B cell (primary cell): ENCODE measurements around the gene CD36. TPM values are rescaled to one million over a fixed set of nuclear protein-coding genes. Genes with fewer than 3 reads are reported as not detected.

ENCODE experiments used
- ATAC-seq: fragments of 200-7000 bp; cut with Tn5 transposase; one replicate; pipeline ENCODE4 v1.10.0; 2021; ENCODE audit warnings: low read depth, mild to moderate bottlenecking, moderate number of reproducible peaks, moderate library complexity
- CTCF ChIA-PET: fragments of 350-600 bp; sonication (Branson Sonifier 250); formaldehyde crosslinking; loops from one replicate; lab custom pipeline; 2021; ENCODE audit warnings: antibody characterized with exemption, inconsistent platforms; lab: Charles Lee
- POLR2A ChIA-PET: fragments of 350-600 bp; sonication (Branson Sonifier 250); formaldehyde crosslinking; loops from one replicate; lab custom pipeline; 2021; ENCODE audit warnings: antibody characterized with exemption; lab: Charles Lee
- DNase-seq: peaks from one replicate; pipeline ENCODE4 v3.0.0; 2013
- H2AFZ ChIP-seq: 2 replicates; pipeline ENCODE4 v1.6.1; 2012; ENCODE audit warnings: mild to moderate bottlenecking, low read depth, low read length; ENCODE audit not compliant: insufficient read depth, poor library complexity, severe bottlenecking
- H3K27ac ChIP-seq, 2 donors: 1 replicate in 1 of 2; 2 replicates in 1 of 2; pipeline ENCODE4 v1.5.1; 2012 to 2013; ENCODE audit warnings: low read length in 2 of 2, mild to moderate bottlenecking in 2 of 2, moderate library complexity in 1 of 2
- H3K27me3 ChIP-seq, 4 experiments: fragments of 200-600 bp in 1 of 4; sonication (generic) in 1 of 4; replicated peaks in 1 of 4; 1 replicate in 2 of 4; 2 replicates in 2 of 4; pipeline versions ENCODE4 v1.6.1 to v1.7.0; 2013 to 2016; ENCODE audit warnings: low read length in 3 of 4, mild to moderate bottlenecking in 2 of 4, mixed read lengths in 1 of 4, moderate library complexity in 1 of 4; ENCODE audit not compliant: insufficient read depth in 4 of 4, control insufficient read depth in 3 of 4; ENCODE audit errors: control extremely low read depth in 1 of 4
- H3K36me3 ChIP-seq, 2 experiments: replicated peaks in 1 of 2; 1 replicate in 1 of 2; 2 replicates in 1 of 2; pipeline versions ENCODE4 v1.6.1 to v1.7.1; 2013; ENCODE audit warnings: low read length in 1 of 2; ENCODE audit not compliant: insufficient read depth in 2 of 2, control insufficient read depth in 1 of 2; ENCODE audit errors: control extremely low read depth in 1 of 2, extremely low read depth in 1 of 2
- H3K4me1 ChIP-seq, 2 donors: fragments of 200-600 bp in 1 of 2; sonication (generic) in 1 of 2; 1 replicate in 1 of 2; 2 replicates in 1 of 2; pipeline versions ENCODE4 v1.5.1 to v1.6.1; 2013 to 2017; ENCODE audit warnings: low read length in 2 of 2; ENCODE audit not compliant: control insufficient read depth in 2 of 2, insufficient read depth in 2 of 2
- H3K4me2 ChIP-seq: replicated peaks from 2 replicates; pipeline ENCODE3; 2012; ENCODE audit warnings: mild to moderate bottlenecking, low read depth, low read length; ENCODE audit not compliant: poor library complexity, severe bottlenecking
- H3K4me3 ChIP-seq, 5 experiments: fragments of 200-600 bp in 1 of 5; sonication (generic) in 1 of 5; 1 replicate in 3 of 5; 2 replicates in 2 of 5; pipeline versions ENCODE4 v1.5.1 to v1.7.0; 2011 to 2016; ENCODE audit warnings: low read length in 4 of 5, mild to moderate bottlenecking in 4 of 5, low read depth in 2 of 5, control low read depth in 1 of 5, moderate library complexity in 1 of 5; ENCODE audit not compliant: insufficient read depth in 1 of 5; ENCODE audit errors: control extremely low read depth in 1 of 5, extremely low read depth in 1 of 5
- H3K79me2 ChIP-seq: fragments of 200-600 bp; sonication (generic); one replicate; pipeline ENCODE4 v1.6.0; 2016; ENCODE audit warnings: low read length; ENCODE audit not compliant: control insufficient read depth, insufficient read depth
- H3K9ac ChIP-seq: fragments of 200-600 bp; sonication (generic); 2 replicates; pipeline ENCODE4 v1.6.1; 2017; ENCODE audit warnings: mild to moderate bottlenecking, low read length, moderate library complexity
- H3K9me3 ChIP-seq, 3 donors: one replicate each; pipeline versions ENCODE4 v1.6.1 to v1.7.1; 2013; ENCODE audit warnings: low read length in 2 of 3; ENCODE audit not compliant: control insufficient read depth in 2 of 3, insufficient read depth in 1 of 3; ENCODE audit errors: control extremely low read depth in 1 of 3
- H4K20me1 ChIP-seq: 2 replicates; pipeline ENCODE4 v1.6.0; 2012; ENCODE audit warnings: mild to moderate bottlenecking, low read length; ENCODE audit not compliant: insufficient read depth, control insufficient read depth, poor library complexity, severe bottlenecking
- H3K27ac Mint-ChIP-seq: one replicate; pipeline ENCODE4 v1.8.0; 2021; ENCODE audit warnings: mixed read lengths
- H3K27me3 Mint-ChIP-seq: one replicate; pipeline ENCODE4 v1.8.0; 2021; ENCODE audit warnings: mixed read lengths
- H3K4me1 Mint-ChIP-seq: one replicate; pipeline ENCODE4 v1.8.0; 2021; ENCODE audit warnings: mixed read lengths
- H3K4me3 Mint-ChIP-seq: one replicate; pipeline ENCODE4 v1.8.0; 2021; ENCODE audit warnings: mixed read lengths
- H3K9me3 Mint-ChIP-seq: one replicate; pipeline ENCODE4 v1.8.0; 2022; ENCODE audit warnings: mixed read lengths; ENCODE audit not compliant: insufficient read depth
- EZH2 ChIP-seq: IDR thresholded peaks from 2 replicates; pipeline ENCODE4 v1.6.1; 2012; ENCODE audit warnings: borderline replicate concordance, low read depth, mild to moderate bottlenecking, moderate library complexity, low read length; ENCODE audit not compliant: insufficient read depth, poor library complexity, severe bottlenecking
- WGBS: methylation state at CpG from one replicate; pipeline ENCODE4 v1.1.5; 2013; ENCODE audit warnings: missing lambda C conversion rate; ENCODE audit not compliant: insufficient coverage; 5-methylcytosine and 5-hydroxymethylcytosine counted together
- intact Hi-C: fragments of 100-400 bp; cut with micrococcal nuclease; formaldehyde crosslinking; loops from one replicate; pipeline ENCODE4 v1.10.0; 2022
- polyA plus RNA-seq: library from polyadenylated mRNA; depleted of rRNA; stranded (reverse); fragments of >200 nt; gene quantifications from 2 replicates; pipeline ENCODE4 v1.2.3, GENCODE V29; 2012
- total RNA-seq, 2 donors: library from RNA; stranded (reverse); fragments of 120-200 nt in 1 of 2; gene quantifications; 1 replicate in 1 of 2; 2 replicates in 1 of 2; pipeline versions ENCODE4 v1.2.3 to v1.2.4, GENCODE V29; 2013 to 2022
- TF ChIP-seq, protein P1 (sequence below): fragments of 200-600 bp; IDR thresholded peaks from one replicate; pipeline ENCODE4 v1.8.0; 2022; ENCODE audit warnings: antibody characterized with exemption, mild to moderate bottlenecking

The CD36 gene
- total and polyA plus RNA-seq, 2 donors (not counting 1 experiment from before 2014, with no cell fraction given) = 0.37 to 2.3 TPM

DNA sequence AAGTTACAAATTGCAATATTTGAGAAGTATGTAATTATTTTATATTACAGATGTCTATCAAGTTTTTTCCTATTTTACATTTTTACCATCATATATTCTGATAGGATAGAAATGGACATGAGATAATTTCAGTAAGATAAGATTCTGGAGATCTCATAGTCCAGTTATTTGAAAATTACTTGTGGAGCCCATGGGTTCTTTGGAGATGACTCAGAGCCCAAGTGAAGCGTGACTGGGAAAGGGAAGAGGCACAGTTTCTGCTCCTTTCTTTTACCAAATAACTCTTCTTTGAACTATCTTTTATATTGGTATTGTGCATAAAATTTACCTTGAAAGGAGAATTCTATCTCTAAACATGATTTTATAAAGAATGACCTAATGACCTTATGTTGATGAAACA is 2.4 kb downstream of the CD36 start:
- intact Hi-C loops = no loop called here
- no peaks in the 10 kb centered on the region for H3K79me2 ChIP-seq
- no peaks in the 10 kb centered on the region for H3K9me3 ChIP-seq
- Mint-ChIP-seq H3K27me3 (no peaks in the 10 kb centered on the region), H3K4me1 (peaks cover 4% of the 10 kb centered on the region), H3K9me3 (no peaks in the 10 kb centered on the region), H3K27ac (no peak overlapping the region), H3K4me3 (no peak overlapping the region)
- no peak overlapping the region for H2AFZ ChIP-seq
- H3K27me3 ChIP-seq = no peaks in the 10 kb centered on the region
- H3K9ac ChIP-seq = no peak overlapping the region
- H3K4me1 ChIP-seq = peaks cover 0 to 6% of the 10 kb centered on the region in 2 donors
- TF ChIP-seq, protein P1, sequence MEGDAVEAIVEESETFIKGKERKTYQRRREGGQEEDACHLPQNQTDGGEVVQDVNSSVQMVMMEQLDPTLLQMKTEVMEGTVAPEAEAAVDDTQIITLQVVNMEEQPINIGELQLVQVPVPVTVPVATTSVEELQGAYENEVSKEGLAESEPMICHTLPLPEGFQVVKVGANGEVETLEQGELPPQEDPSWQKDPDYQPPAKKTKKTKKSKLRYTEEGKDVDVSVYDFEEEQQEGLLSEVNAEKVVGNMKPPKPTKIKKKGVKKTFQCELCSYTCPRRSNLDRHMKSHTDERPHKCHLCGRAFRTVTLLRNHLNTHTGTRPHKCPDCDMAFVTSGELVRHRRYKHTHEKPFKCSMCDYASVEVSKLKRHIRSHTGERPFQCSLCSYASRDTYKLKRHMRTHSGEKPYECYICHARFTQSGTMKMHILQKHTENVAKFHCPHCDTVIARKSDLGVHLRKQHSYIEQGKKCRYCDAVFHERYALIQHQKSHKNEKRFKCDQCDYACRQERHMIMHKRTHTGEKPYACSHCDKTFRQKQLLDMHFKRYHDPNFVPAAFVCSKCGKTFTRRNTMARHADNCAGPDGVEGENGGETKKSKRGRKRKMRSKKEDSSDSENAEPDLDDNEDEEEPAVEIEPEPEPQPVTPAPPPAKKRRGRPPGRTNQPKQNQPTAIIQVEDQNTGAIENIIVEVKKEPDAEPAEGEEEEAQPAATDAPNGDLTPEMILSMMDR = no peak
- TF ChIP-seq EZH2 = no peak
- no peak overlapping the region for H3K27ac ChIP-seq
- no CpG with 5 or more reads among the region's 1 CpG for WGBS
- ChIA-PET CTCF (no interaction called here), POLR2A (no interaction called here)
- H4K20me1 ChIP-seq = no peaks in the 10 kb centered on the region
- no peak overlapping the region for H3K4me2 ChIP-seq
- no peaks in the 10 kb centered on the region for H3K36me3 ChIP-seq
- DNase-seq = no peak
- no peak overlapping the region for H3K4me3 ChIP-seq
- no peak for ATAC-seq

DNA sequence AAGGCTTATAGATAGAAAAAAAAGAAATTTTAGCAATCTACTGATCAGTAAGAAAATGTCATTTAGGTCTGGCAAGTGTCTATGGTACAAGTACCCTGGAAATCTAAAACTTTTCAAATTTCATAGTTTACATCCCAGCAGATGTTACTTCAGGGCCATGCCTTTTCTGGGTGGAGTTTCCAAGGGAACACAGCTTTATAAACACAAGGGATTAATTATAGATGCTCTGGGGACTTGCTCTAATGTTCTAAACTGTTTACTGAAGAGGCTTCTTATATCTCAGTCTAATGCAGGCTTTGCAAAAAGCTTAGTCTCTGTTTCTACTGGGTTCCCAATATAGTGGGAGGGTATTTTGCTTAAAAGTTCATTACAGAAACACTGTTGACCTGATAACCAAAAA is 3.1 kb downstream of the CD36 start:
- peaks cover 4% of the 10 kb centered on the region for H3K4me1 Mint-ChIP-seq
- no peak overlapping the region for H3K27ac ChIP-seq
- no peak overlapping the region for H3K4me3 ChIP-seq
- TF ChIP-seq, protein P1 = no peak
- no peak for TF ChIP-seq EZH2
- CTCF ChIA-PET = no interaction called here
- no peaks in the 10 kb centered on the region for H3K79me2 ChIP-seq
- H3K27ac Mint-ChIP-seq = no peak overlapping the region
- no peaks in the 10 kb centered on the region for H3K36me3 ChIP-seq
- POLR2A ChIA-PET = no interaction called here
- H3K27me3 Mint-ChIP-seq = no peaks in the 10 kb centered on the region
- peaks cover 0 to 6% of the 10 kb centered on the region in 2 donors for H3K4me1 ChIP-seq
- H3K4me2 ChIP-seq = no peak overlapping the region
- no peak overlapping the region for H2AFZ ChIP-seq
- H4K20me1 ChIP-seq = no peaks in the 10 kb centered on the region
- no peaks in the 10 kb centered on the region for H3K9me3 ChIP-seq
- no peak overlapping the region for H3K4me3 Mint-ChIP-seq
- H3K9me3 Mint-ChIP-seq = no peaks in the 10 kb centered on the region
- no peaks in the 10 kb centered on the region for H3K27me3 ChIP-seq
- DNase-seq (no peak), ATAC-seq (no peak)
- no peak overlapping the region for H3K9ac ChIP-seq
- intact Hi-C loops = no loop called here
